Ishikawa (cell line): Measurements from ENCODE around the gene EPC2.

ENCODE experiments used
- CEBPB ChIP-seq: IDR thresholded peaks from 2 replicates; pipeline ENCODE4 v1.6.1; 2012
- CREB1 ChIP-seq: IDR thresholded peaks from 2 replicates; pipeline ENCODE4 v1.6.1; 2012; ENCODE audit warnings: low read depth
- EGR1 ChIP-seq: IDR thresholded peaks from 2 replicates; pipeline ENCODE4 v1.6.1; 2012
- EP300 ChIP-seq: IDR thresholded peaks from 2 replicates; pipeline ENCODE4 v1.6.1; 2012; ENCODE audit warnings: borderline replicate concordance
- FOXM1 ChIP-seq: IDR thresholded peaks from 2 replicates; pipeline ENCODE4 v1.6.1; 2012; ENCODE audit warnings: low read depth, borderline replicate concordance
- NFIC ChIP-seq: IDR thresholded peaks from 2 replicates; pipeline ENCODE4 v1.6.1; 2012
- RAD21 ChIP-seq: IDR thresholded peaks from 2 replicates; pipeline ENCODE4 v1.6.1; 2012; ENCODE audit warnings: low read depth
- TAF1 ChIP-seq: IDR thresholded peaks from 2 replicates; pipeline ENCODE4 v1.6.1; 2012; ENCODE audit warnings: low read depth, mild to moderate bottlenecking
- TCF12 ChIP-seq: IDR thresholded peaks from 2 replicates; pipeline ENCODE4 v1.6.1; 2012; ENCODE audit warnings: low read depth
- TEAD4 ChIP-seq: IDR thresholded peaks from 2 replicates; pipeline ENCODE4 v1.6.1; 2012
- YY1 ChIP-seq: IDR thresholded peaks from 2 replicates; pipeline ENCODE4 v1.6.1; 2012; ENCODE audit warnings: low read depth
- ZBTB7A ChIP-seq: IDR thresholded peaks from 2 replicates; pipeline ENCODE4 v1.6.1; 2012; ENCODE audit warnings: low read depth
- TF ChIP-seq, protein P1 (sequence below): IDR thresholded peaks from 2 replicates; pipeline ENCODE4 v1.6.1; 2012; ENCODE audit warnings: low read depth, mild to moderate bottlenecking
- TF ChIP-seq, protein P2 (sequence below): IDR thresholded peaks from 2 replicates; pipeline ENCODE4 v1.6.1; 2012
- TF ChIP-seq, protein P3 (sequence below): IDR thresholded peaks from 2 replicates; pipeline ENCODE4 v1.6.1; 2012

Gene EPC2

DNA sequence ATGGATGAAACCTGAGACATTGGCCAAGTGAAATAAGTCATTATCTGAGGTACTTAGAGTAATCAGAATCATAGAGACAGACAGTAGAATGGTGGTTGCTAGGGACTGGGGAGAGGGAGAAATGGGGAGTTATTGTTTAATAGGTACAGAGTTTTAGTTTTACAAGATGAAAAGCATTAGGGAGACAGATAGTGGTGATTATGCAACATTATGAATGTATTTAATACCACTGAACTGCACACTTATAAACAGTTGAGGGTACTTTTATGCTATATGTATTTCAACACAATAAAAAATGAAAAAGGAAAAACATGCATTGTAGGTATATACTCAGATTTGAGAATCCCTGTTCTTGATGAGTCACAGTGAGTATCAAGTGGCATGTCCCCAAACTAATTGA lies 59.7 kb downstream of the EPC2 start:
- TF ChIP-seq EGR1 (no peak), TCF12 (no peak), RAD21 (no peak), TEAD4 (no peak), CREB1 (no peak), ZBTB7A (no peak), YY1 (no peak), EP300 (no peak), NFIC (no peak), CEBPB (no peak), FOXM1 (no peak), TAF1 (no peak)
- TF ChIP-seq, protein P1, sequence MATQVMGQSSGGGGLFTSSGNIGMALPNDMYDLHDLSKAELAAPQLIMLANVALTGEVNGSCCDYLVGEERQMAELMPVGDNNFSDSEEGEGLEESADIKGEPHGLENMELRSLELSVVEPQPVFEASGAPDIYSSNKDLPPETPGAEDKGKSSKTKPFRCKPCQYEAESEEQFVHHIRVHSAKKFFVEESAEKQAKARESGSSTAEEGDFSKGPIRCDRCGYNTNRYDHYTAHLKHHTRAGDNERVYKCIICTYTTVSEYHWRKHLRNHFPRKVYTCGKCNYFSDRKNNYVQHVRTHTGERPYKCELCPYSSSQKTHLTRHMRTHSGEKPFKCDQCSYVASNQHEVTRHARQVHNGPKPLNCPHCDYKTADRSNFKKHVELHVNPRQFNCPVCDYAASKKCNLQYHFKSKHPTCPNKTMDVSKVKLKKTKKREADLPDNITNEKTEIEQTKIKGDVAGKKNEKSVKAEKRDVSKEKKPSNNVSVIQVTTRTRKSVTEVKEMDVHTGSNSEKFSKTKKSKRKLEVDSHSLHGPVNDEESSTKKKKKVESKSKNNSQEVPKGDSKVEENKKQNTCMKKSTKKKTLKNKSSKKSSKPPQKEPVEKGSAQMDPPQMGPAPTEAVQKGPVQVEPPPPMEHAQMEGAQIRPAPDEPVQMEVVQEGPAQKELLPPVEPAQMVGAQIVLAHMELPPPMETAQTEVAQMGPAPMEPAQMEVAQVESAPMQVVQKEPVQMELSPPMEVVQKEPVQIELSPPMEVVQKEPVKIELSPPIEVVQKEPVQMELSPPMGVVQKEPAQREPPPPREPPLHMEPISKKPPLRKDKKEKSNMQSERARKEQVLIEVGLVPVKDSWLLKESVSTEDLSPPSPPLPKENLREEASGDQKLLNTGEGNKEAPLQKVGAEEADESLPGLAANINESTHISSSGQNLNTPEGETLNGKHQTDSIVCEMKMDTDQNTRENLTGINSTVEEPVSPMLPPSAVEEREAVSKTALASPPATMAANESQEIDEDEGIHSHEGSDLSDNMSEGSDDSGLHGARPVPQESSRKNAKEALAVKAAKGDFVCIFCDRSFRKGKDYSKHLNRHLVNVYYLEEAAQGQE, result no peak
- TF ChIP-seq, protein P2, sequence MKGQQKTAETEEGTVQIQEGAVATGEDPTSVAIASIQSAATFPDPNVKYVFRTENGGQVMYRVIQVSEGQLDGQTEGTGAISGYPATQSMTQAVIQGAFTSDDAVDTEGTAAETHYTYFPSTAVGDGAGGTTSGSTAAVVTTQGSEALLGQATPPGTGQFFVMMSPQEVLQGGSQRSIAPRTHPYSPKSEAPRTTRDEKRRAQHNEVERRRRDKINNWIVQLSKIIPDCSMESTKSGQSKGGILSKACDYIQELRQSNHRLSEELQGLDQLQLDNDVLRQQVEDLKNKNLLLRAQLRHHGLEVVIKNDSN, result no peak
- TF ChIP-seq, protein P3, sequence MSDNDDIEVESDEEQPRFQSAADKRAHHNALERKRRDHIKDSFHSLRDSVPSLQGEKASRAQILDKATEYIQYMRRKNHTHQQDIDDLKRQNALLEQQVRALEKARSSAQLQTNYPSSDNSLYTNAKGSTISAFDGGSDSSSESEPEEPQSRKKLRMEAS, result no peak

DNA sequence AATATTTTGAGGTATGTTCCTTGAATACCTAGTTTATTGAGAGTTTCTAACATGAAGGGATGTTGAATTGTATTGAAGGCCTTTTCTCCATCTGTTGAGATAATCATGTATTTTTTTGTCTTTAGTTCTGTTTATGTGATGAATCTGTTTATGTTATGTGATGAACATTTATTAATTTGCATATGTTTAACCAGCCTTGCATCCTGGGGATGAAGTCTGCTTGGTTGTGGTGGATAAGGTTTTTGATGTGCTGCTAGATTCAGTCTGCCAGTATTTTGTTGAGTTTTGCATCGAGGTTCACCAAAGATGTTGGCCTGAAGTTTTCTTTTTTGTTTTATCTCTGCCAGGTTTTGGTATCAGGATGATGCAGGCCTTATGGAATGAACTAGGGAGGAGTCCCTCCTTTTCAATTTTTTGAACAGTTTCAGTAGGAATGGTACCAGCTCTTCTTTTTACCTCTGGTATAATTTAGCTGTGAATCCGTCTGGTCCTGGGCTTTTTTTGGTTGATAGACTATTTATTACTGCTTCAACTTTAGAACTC lies 71.9 kb downstream of the EPC2 start:
- TF ChIP-seq CREB1 (no peak), YY1 (no peak), CEBPB (no peak), RAD21 (no peak), TAF1 (no peak), NFIC (no peak)
- TF ChIP-seq, protein P1, result no peak
- TF ChIP-seq, protein P3, result no peak
- TF ChIP-seq, protein P2, result no peak

DNA sequence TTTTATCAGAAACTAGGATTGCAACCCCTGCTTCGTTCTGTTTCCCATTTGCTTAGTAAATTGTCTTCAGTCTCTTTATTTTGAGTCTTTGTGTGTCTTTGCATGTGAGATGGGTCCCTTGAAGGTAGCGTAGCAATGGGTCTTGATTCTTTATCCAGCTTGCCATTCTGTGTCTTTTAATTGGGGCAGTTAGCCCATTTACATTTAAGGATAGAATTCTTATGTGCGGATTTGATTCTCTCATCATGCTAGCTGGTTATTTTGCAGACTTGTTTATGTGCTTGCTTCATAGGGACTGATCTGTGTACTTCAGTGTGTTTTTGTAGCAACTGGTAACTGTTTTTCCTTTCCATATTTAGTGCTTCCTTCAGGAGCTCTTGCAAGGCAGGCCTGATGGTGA lies 73.5 kb downstream of the EPC2 start:
- TF ChIP-seq, protein P3, result no peak
- TF ChIP-seq ZBTB7A (no peak), RAD21 (no peak)

DNA sequence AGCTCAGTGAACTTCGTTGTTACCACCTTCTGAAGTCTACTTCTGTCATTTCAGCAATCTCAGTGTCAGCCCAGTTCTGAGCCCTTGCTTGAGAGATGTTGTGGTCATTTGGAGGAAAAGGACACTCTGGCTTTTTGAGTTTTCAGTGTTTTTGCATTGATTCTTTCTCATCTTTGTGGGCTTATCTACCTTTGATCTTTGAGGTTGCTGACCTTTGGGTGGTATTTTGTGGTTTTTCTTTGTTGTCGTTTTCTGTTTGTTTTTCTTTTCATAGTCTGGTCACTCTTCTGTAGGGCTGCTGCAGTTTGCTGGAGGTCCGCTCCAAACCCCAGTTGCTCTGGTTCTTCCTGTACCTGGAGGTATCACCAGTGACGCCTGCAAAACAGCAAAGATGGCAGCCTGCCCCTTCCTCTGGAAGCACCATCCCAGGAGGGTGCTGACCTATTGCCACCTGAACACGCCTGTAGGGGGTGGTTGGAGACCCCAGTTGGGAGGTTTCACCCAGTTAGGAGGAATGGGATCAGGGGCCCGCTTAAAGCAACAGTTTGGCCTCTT lies 74.7 kb downstream of the EPC2 start:
- TF ChIP-seq EGR1 (no peak), YY1 (no peak), TAF1 (no peak), RAD21 (no peak)
- TF ChIP-seq, protein P2, result no peak

DNA sequence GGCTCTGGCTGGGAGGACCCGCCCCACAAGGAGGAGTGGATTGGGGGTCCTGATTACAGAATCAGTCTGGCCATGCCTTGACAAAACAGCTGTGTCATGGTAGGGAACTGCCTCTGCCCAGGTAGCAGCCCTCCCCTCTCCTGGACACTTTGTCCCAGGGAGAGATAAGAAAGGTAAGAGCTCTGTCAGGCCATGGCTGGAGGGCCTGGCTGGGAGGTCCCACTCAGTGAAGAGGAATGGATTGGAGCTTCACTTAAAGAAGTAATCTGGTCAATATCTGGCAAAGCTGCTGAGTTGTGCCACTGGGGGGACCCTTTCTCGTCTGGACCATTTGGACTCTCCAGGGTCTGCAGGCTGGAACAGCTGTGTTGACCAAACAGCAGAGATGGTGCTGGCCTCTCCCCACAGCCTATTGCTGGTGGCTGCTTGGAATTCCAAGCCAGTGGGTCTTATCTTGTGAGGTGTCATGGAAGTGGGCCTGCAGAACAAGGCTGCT lies 75.4 kb downstream of the EPC2 start:
- TF ChIP-seq EP300 (no peak), ZBTB7A (no peak), CEBPB (no peak), EGR1 (no peak), CREB1 (no peak), RAD21 (no peak), TEAD4 (no peak)

DNA sequence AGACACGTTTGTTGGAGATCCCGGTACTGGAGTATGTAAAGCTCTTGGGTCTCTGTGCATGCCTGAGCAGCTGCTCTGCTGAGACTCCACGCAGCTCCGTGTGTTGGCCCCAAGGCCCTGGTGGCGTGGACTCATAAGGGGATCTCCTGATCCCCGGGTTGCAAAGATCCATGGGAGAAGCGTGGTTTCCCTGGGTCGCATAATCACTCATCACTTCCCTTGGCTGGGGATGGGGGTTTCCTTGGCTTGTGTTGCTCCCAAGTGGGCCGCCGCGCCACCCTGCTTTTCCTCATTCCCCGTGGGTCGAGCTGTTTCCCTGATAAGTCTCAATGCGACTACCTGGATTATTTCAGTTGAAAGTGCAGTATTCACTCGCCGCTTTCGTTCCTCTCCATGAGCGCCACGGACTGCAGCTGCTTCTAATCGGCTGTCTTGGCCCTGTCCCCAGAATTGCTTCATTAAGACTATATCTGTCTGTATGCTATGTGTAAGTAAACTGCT lies 76.0 kb downstream of the EPC2 start:
- TF ChIP-seq TCF12, result no peak
- TF ChIP-seq FOXM1, result no peak
- TF ChIP-seq NFIC, result no peak
